GM19372 (cell line): ENCODE measurements around the gene DFFB.

Experiments
- ATAC-seq: cut with Tn5 transposase; IDR thresholded peaks from one replicate; pipeline ENCODE4 v1.9.1; 2021; ENCODE audit warnings: mild to moderate bottlenecking, low read depth, moderate library complexity; ENCODE audit not compliant: unreplicated experiment

The DFFB gene

DNA sequence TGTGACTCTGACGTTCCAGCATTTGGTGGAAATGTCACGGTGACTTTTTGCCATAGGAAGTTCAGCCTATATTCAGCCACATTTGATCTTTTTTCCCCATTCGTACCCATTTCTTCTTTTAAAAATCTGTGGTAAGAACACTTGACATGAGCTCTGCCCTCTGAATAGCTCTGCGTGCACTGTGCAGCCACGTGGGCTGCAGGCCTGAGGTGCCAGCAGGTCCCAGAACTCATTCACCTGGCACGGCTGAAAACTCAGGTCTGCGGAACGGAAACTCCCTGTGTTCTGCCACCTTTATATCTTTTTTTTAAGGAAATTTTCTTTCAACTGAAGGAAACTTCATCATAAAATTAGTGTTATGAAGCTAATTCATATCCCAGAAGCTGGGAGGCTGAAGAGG, 28.9 kb upstream of the DFFB start:
- no peak for ATAC-seq

DNA sequence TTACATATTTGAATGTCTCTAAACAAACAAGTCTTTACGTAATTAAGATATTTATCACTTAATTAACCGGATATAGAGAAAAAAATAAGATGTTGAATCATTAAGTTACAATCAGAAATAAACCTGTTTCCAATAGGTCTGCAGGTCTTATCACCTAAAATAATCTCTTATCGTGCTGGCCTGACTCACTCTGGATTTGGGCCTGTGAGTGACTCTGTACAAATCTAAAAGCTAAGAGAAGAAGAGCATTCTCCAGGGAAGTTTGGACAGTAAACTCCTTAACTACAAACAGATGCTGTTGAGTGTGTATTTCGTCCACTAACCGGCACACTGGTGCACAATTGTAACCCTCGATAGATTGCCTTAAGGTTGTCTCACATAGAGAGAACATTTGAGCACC, 25.6 kb upstream of the DFFB start:
- no peak for ATAC-seq

DNA sequence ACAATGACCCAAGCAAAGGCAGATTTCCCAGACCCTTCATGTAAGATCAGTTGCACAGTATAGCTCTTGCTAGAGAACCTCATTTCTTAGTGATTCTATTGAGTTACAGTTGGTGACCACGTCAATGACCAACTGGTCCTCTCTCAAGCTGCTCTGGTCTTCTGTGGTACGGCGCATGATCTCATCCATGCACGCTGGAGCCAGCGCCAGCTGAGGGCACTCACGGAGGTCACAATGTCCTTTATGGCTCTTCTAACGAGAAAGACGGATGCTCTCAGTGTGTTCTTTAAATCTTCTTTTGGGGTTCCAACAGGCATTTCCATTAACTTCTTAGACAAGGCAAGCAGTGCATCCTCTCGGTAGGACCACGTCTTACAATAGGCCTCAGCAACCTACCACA, 22.6 kb upstream of the DFFB start:
- no peak for ATAC-seq

DNA sequence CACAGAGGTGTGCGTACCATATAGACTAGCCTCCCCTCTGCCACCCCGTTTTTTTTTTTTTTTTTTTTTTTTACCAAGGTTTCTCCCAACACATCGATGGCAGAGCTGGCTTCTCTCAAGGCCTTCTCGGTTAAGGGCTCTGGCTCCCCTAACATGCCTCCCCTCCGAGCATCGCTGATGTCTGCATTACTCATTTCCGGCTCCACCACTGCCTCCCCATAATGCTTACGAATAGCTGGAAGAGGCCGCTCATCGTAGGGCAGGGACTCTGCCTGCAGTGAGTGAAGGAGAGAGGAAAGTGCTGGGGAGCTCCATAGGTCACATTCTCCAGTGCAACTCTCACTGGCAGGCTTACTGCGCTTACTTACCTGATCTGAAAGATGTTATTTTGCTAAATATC, 20.9 kb upstream of the DFFB start:
- no peak for ATAC-seq

DNA sequence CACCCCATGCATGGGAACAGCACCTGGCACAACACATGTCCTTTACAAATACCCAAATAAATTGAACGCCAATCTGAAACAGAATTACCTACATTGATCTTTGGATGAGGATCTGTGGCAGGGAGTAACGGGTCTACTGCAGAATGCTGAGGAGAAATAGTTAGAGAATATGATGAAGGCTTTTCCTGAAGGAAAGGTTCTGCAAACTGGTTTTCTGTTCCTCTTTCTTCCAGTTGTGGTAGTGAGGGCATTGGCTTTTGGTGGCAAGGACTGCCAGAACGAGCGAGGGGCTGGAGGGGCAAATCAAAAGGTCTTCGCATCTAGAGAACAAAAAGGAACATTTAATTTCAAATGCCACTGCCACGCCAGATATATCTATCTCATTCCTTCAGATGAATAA, 20.1 kb upstream of the DFFB start:
- no peak for ATAC-seq

DNA sequence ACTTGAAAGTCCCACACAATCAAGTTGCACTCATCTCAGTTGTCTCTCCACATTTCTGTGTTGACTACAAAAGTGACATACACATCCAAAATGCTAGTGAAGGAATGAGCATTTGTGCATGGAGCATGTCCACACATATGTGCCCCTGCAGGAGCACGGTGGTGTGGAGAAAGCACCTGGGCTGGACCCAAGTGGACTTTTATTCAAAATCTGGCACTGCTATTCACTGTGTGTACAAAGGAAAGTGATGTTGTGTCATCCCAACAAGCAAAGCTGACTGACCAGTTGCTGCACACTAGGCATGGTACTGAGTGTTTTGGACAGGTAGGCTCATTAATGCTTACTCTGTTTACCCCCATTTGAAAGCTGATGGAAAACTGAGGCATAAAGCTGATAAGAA, 19.6 kb upstream of the DFFB start:
- no peak for ATAC-seq

DNA sequence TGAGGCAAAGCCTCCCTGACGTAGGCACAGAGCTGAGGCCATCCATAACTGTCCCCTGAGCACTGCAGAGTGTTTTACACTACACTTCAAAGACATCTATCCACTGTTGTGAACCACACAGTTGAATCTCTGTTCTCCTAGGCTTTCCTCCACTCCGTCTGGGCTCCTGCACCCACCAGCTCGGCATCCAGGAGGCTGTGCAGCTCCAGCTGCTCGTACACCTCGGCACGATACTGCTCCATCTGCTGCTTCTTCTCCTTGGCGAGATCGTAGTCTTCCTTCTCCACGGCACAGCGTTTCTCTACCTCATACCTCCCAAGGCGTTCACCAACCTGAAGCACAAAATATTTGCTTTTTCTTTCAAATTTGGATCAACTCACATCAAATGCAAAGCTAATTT, 18.5 kb upstream of the DFFB start:
- no peak for ATAC-seq

DNA sequence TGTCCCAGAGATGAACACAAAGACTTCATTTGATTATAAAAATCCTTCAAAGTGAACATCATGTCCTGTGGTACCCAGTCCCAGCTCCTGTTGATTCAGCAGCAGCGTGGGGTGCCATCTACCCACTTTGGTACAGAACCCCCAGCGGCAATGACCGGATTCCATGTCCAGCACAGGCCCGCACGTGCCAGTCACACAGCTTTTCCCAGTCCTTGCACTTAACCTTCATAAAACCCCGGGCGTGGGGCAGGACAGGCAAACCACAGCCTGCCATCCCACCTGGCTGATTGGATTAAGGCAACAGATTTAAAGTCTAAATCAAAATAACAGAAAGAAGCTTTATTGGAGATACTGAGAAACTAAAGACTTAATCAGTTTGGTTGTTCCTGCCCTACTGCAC, 15.8 kb upstream of the DFFB start:
- ATAC-seq = no peak

DNA sequence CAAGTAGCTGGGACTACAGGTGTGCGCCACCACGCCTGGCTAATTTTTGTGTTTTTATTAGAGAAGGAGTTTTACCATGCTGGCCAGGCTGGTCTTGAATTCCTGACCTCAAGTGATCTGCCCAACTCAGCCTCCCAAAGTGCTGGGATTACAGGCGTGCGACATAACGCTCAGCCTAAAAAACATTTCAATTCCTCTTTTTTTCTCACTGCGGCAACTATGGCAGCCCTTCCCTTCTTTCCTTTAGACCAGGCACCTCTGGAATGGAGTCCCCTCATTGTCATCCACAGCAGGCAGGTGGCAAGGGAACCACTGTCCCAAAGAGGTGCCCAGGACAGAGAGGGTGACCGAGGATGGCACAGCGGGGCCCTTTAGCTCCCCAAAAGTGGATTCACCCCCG, 14.4 kb upstream of the DFFB start:
- no peak for ATAC-seq

DNA sequence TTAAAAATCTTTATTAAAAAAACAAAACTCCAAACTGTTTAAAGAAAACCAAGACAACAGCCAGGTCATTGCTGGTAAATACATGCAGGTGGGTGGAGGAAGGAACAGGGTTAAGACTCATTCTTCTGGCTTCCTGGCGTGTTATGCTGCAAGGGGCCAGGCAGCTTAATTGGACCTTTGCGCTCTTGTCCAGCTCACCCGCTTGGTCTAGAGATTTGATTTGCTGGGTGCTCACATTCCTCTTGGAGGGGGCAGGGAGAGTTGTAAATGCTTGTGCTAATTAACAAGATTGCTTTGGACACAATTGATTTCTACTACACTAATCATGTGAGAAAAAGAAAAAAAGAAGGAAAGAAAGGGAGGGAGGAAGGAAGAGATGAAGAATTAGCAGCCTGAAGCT, 10.7 kb upstream of the DFFB start:
- ATAC-seq = no peak

DNA sequence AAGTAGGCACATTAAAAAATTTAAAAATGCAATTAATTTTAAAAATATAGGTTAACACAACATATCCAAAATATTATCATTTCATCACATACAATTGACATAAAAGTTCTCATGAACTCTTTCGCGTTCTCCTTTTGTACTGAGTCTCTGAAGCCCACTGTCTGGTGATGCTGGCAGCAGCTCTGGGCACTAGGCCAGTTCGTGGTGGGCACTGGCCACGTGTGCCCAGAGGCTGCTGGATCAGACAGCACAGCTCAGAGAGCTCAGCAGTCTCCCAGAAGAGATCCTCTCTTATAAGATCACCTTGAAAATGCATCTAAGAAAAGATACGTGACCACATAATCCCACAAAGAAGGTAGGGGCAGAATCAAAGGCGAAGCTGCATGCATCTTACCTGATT, 10.2 kb upstream of the DFFB start:
- ATAC-seq = no peak

DNA sequence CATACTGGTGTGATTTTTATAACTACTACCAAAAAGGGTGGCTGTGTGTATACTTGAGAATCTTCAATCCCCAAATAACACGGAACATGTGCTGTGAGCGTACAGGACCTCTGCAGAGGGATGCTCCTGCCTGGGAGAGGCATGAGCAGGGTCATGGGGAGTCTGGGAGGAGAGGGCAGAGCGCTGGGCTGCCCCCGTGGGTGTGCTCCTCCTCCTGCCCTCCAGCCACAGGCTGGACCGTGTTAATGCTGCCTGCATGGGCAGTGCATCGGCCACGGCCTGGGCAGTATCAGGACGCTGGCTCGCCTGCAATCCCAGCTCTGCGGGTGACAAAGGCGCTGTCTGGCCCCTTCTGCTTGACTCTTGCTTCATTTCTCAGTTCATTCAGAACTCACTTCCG, 6.4 kb upstream of the DFFB start:
- ATAC-seq = no peak

DNA sequence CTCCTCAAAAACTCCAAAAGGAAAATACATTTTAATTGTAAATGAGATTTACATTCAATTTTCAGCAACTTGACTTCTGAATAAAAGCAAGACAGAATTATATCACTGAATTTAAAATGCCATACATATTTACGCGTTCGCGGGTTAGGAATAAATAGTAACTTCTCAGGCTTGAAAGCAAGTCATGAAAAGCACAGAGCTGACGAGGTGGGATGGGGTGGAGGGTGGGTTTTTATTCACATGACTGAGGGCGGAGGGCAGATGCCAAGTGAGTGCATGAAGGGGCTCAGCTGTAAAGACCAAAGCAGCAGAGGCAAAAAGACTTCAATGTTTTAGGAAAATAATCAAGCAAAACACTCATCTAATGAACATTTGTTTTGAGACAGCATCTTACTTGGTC, 6.0 kb upstream of the DFFB start:
- ATAC-seq = no peak

DNA sequence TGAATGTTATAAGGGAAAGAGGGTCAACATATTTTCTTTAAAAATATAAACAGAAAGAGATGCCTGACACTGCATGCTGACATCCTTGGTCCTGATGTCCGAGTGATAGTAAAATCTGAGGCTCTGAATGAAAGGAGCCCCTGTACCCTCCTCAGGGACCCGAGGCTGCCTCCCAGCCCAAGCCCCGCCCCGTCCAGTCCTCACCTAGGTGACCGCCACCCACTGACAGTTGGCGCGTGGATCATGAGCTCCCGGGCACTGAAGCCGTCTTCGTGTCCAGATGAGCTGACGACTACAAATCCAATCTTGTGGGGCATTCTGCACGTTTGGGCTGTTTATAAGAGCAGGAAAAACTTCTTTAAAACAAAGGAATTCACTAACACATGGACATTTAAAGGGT, 5.2 kb upstream of the DFFB start:
- no peak for ATAC-seq

DNA sequence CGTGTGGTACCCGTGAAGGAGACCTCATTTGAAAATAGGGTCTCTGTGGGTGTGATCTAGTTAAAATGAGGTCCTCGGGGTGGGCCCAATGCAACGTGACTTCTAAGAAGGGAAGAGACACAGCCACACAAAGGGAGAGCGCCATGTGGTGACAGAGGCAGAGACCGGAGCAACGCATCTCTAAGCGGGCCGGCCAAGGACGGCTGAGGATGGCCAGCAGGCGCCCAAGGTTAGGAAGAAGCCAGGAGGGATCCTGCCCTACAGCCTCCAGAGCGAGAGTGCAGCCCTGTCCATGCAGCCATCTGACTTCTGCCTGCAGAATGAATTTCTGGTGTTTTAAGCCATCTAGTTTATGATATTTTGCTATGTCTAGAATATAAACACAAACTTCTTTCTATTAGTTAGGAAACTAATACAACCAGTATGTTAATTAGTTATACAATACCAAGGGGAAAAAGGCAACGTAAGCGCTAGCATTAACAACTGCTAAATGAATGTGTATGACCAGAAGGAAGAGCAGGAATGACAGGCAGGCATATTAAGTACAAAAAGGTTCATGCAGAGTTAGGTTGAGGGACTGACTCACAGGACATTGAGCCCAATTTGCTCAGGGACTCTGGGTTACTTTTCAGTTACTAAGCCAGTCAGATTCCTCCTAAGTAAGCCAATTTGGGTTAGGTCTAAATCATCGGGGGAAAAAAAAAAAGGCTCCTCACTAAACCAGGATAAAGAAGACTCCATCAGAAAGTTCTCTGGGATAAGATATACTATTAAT, 4.4 kb upstream of the DFFB start:
- no peak for ATAC-seq

DNA sequence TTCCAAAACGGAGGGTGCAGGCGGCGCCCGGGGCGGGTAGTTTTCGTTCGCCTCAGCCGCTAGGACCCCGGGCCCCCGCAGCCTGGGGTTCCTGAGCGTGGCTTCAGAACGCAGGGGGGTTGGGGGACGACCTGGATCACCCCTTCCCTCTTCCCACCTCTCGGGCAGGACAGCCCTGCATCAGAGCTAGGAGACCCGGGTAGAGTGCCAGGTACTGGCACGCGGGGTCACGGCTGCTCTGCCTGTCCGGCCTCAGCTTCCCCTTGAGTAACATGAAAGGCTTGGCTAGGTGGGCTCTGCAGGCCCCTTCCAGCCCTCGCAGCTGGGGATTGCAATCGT, 484 bp downstream of the DFFB start:
- no peak for ATAC-seq

DNA sequence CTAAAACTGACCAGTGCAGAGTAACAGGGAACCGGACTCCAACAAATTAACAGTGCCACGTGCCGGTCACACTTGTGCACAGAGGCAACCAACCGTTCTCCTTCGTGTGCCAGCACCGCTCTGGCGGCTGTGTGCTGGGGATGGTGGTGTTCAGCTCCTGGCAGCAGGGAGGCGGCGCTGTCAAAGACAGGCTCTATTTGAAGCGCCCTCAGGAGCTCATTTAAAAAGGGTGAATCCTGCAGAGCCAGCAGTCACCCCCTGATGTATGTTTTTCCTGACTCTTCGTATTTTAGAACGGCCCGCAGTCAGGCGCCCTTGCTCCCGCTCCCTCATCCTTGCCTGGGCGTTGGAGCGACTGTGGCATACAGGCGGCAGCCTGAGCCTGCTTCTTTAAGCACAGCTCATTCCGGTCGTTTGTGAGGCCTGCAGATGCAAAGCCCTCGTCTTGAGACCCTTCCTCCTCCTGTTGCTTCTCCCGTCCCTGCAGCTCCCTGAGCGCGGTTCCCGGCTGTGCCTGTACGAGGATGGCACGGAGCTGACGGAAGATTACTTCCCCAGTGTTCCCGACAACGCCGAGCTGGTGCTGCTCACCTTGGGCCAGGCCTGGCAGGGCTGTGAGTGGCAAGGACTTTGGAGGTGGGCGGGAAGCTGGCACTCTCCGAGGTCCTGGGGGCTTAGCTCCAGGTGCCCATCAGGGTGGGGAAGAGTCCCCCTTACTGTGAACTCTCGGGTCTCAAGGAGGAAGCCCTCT, 1.1 kb downstream of the DFFB start:
- no peak for ATAC-seq

DNA sequence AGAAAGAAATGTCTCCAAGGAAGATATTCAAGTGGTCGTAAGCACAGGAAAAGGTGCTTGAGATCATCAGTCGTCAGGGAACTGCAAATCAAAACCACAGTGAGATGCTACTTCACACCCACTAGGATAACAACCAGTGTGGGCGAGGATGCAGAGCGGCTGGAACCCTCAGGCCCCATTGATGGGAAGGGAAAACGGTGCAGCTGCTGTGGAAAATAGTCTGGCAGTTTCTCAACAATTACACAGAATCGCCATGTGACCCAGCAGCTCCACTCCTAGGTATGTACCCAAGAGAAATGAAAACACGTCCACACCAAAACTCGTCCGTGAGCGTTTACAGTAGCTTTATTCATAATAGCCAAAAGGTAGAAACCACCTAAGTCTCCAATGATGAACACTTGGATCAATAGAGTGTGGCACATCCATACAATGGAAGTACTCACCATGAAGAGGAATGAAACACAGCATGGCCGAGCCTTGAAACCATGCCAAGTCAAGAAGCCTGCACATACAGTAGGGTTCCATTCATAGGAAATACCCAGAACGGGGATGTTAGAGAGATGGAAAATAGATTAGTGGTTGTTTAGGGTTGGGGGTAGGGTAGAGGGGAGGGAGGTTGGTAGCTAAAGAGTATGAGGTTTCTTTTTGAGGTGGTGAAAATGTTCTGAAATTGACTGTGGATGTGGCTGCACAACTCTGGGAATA, 6.1 kb downstream of the DFFB start:
- ATAC-seq = no peak

DNA sequence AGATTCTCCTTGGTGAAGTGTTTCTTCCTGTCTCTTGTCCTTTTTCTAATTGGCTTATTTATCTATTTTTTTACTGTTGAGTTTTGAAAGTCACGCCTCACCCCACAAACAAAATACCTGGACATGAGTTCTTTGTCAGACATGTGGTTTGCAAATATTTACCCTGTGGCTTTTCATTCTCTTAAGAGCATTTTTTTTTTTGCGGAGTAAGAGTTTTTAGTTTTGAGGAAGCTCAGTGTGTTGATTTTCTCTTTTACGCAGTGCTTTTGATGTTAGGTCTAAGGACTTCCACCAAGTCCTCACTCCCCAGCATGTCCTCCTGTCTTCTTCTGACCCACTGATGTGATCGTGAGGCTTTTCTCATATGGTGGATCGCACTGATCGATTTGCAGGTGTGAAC, 7.6 kb downstream of the DFFB start:
- no peak for ATAC-seq

DNA sequence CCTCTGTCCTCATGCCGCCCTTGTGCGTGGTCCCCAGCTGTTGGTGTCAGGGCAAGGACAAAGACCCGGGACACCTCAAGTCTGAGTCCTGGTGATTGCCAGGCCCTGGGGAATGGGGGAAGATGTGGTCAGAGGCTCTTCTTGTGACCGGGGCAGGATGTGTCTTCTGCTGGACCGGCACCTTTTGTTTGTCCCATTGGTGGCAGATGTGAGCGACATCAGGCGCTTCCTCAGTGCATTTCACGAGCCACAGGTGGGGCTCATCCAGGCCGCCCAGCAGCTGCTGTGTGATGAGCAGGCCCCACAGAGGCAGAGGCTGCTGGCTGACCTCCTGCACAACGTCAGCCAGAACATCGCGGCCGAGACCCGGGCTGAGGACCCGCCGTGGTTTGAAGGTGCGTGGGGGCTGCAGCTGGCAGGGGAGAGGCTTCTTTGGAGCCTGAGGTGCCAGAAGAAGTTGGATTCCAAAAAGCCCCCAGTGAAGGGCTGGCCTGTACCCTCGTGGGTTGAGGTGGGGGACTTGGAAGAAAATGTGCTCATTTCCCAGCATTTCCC, 8.4 kb downstream of the DFFB start:
- ATAC-seq = no peak

DNA sequence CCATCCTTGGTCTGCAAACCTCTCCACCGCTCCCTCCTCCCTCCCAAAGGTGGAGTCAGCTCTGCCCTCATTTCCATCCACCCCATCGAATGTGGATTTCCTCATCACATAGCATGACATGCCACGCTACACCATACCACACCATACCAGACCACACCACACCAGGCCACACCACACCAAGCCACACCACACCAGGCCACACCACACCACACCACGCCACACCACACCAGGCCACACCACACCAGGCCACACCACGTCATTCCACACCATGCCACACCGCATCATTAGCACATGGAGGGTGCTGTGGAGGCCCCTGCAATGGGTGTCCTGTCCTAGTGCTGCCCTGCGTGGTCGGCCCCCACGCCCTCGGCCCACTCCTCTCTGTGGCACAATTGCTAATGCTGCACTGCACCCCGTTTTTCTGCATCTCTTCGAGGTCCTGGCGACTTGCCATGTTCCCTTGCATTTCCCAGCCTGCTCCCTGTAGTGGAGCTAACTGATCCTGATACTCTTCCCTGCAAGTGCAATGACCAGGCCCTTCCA, 11.3 kb downstream of the DFFB start:
- no peak for ATAC-seq
